HepG2 (cell line): ENCODE data around the gene DDX39B. TPM values are rescaled to one million over a fixed set of nuclear protein-coding genes. Genes with fewer than 3 reads are reported as not detected.
A peak's percentile ranks its signal among the peaks of the same experiment; 100 is the strongest.

Experiments
- CREB3 ChIP-seq: sonication (generic); formaldehyde crosslinking; IDR thresholded peaks from 2 replicates; pipeline ENCODE4 v1.5.0; 2020; ENCODE audit warnings: missing genetic modification reagents
- MIER2 ChIP-seq: IDR thresholded peaks from 2 replicates; pipeline ENCODE4 v1.6.1; 2016; ENCODE audit warnings: missing biosample characterization, missing genetic modification reagents
- MTA3 ChIP-seq: sonication (generic); formaldehyde crosslinking; IDR thresholded peaks from 2 replicates; pipeline ENCODE4 v1.4.0; 2020; ENCODE audit warnings: missing genetic modification reagents
- MXD4 ChIP-seq: IDR thresholded peaks from 2 replicates; pipeline ENCODE4 v1.6.1; 2016; ENCODE audit warnings: mild to moderate bottlenecking, missing biosample characterization, missing genetic modification reagents
- MYPOP ChIP-seq: sonication (generic); formaldehyde crosslinking; IDR thresholded peaks from 2 replicates; pipeline ENCODE4 v1.8.1; 2023; ENCODE audit warnings: mild to moderate bottlenecking, moderate library complexity, missing genetic modification reagents
- ONECUT2 ChIP-seq: sonication (generic); formaldehyde crosslinking; IDR thresholded peaks from 2 replicates; pipeline ENCODE4 v1.4.0; 2020; ENCODE audit warnings: missing genetic modification reagents
- RAD21 ChIP-seq: fragments of 450-650 bp; formaldehyde crosslinking; IDR thresholded peaks from 2 replicates; pipeline ENCODE4 v1.5.0; 2020; ENCODE audit warnings: mild to moderate bottlenecking
- RORA ChIP-seq: sonication (generic); formaldehyde crosslinking; IDR thresholded peaks from 2 replicates; pipeline ENCODE4 v1.5.0; 2020; ENCODE audit warnings: mild to moderate bottlenecking, missing genetic modification reagents, moderate library complexity
- RXRB ChIP-seq: IDR thresholded peaks from 2 replicates; pipeline ENCODE4 v1.6.1; 2016; ENCODE audit warnings: borderline replicate concordance, missing genetic modification reagents, missing compliant biosample characterization
- SP5 ChIP-seq: IDR thresholded peaks from 2 replicates; pipeline ENCODE4 v1.6.1; 2016; ENCODE audit warnings: low read depth, borderline replicate concordance
- THAP11 ChIP-seq: IDR thresholded peaks from 2 replicates; pipeline ENCODE4 v1.6.1; 2016; ENCODE audit warnings: missing biosample characterization, missing genetic modification reagents
- TIGD3 ChIP-seq: sonication (generic); formaldehyde crosslinking; IDR thresholded peaks from 2 replicates; pipeline ENCODE4 v1.5.1; 2020; ENCODE audit warnings: mild to moderate bottlenecking, missing genetic modification reagents, borderline replicate concordance
- ZBTB46 ChIP-seq: sonication (generic); formaldehyde crosslinking; IDR thresholded peaks from 2 replicates; pipeline ENCODE4 v1.4.0; 2020; ENCODE audit warnings: mild to moderate bottlenecking, missing genetic modification reagents, borderline replicate concordance
- ZBTB7B ChIP-seq: sonication (generic); formaldehyde crosslinking; IDR thresholded peaks from 2 replicates; pipeline ENCODE4 v1.4.0; 2020; ENCODE audit warnings: missing genetic modification reagents
- ZFX ChIP-seq: sonication (generic); formaldehyde crosslinking; IDR thresholded peaks from 2 replicates; pipeline ENCODE4 v1.4.0; 2020; ENCODE audit warnings: mild to moderate bottlenecking, low read depth, missing genetic modification reagents, moderate library complexity
- ZMYM4 ChIP-seq: sonication (generic); formaldehyde crosslinking; IDR thresholded peaks from 2 replicates; pipeline ENCODE4 v1.8.1; 2023; ENCODE audit warnings: mild to moderate bottlenecking, missing genetic modification reagents
- ZNF230 ChIP-seq: sonication (generic); formaldehyde crosslinking; IDR thresholded peaks from 2 replicates; pipeline ENCODE4 v1.4.0; 2020; ENCODE audit warnings: mild to moderate bottlenecking, missing genetic modification reagents
- ZNF234 ChIP-seq: sonication (generic); formaldehyde crosslinking; conservative IDR thresholded peaks from 2 replicates; pipeline ENCODE4 v1.5.1; 2020; ENCODE audit warnings: mild to moderate bottlenecking, missing genetic modification reagents
- ZNF24 ChIP-seq: fragments of 450-650 bp; IDR thresholded peaks from 2 replicates; pipeline ENCODE4 v1.6.1; 2017; ENCODE audit warnings: antibody characterized with exemption, mild to moderate bottlenecking
- ZNF383 ChIP-seq: sonication (generic); formaldehyde crosslinking; IDR thresholded peaks from 2 replicates; pipeline ENCODE4 v1.4.0; 2020; ENCODE audit warnings: missing genetic modification reagents, mild to moderate bottlenecking, borderline replicate concordance
- ZNF556 ChIP-seq: sonication (generic); formaldehyde crosslinking; IDR thresholded peaks from 2 replicates; pipeline ENCODE4 v1.4.0; 2020; ENCODE audit warnings: mild to moderate bottlenecking, missing genetic modification reagents, borderline replicate concordance
- ZNF569 ChIP-seq: sonication (generic); formaldehyde crosslinking; IDR thresholded peaks from 2 replicates; pipeline ENCODE4 v1.5.0; 2020; ENCODE audit warnings: mild to moderate bottlenecking, missing genetic modification reagents, moderate library complexity, borderline replicate concordance
- ZNF780A ChIP-seq: sonication (generic); formaldehyde crosslinking; IDR thresholded peaks from 2 replicates; pipeline ENCODE4 v1.8.0; 2022; ENCODE audit warnings: mild to moderate bottlenecking, missing genetic modification reagents, moderate library complexity
- ZNF792 ChIP-seq: IDR thresholded peaks from 2 replicates; pipeline ENCODE4 v1.6.1; 2016
- polyA plus RNA-seq, 8 experiments: library from polyadenylated mRNA; depleted of rRNA in 3 of 8; stranded (reverse) in 7 of 8; unstranded in 1 of 8; fragments of >200 nt; fragmentation: Illumina TruSeq in 4 of 8; extraction: Trizol in 4 of 8; gene quantifications; 2 replicates each; pipeline versions ENCODE4 v1.2.1 to v1.2.3, GENCODE V29; 2011 to 2016; ENCODE audit warnings: low read depth in 4 of 8, missing spikeins in 1 of 8, mixed read lengths in 1 of 8; ENCODE audit not compliant: insufficient read depth in 1 of 8
- total RNA-seq, 5 experiments: library from RNA; depleted of rRNA; stranded (reverse); fragments of >200 nt; fragmentation: Illumina TruSeq; extraction: Trizol; gene quantifications; 2 replicates each; pipeline ENCODE4 v1.2.3, GENCODE V29; 2016; ENCODE audit warnings: low read depth in 1 of 5
- TF ChIP-seq, protein P1 (sequence below): sonication (generic); formaldehyde crosslinking; IDR thresholded peaks from 2 replicates; pipeline ENCODE4 v1.4.0; 2020; ENCODE audit warnings: missing genetic modification reagents, borderline replicate concordance

Gene DDX39B
- total and polyA plus RNA-seq, 2 of the 13 experiments (the other 11 are each of a cell fraction or from before 2014, with no cell fraction given): 570 to 678 TPM

DNA sequence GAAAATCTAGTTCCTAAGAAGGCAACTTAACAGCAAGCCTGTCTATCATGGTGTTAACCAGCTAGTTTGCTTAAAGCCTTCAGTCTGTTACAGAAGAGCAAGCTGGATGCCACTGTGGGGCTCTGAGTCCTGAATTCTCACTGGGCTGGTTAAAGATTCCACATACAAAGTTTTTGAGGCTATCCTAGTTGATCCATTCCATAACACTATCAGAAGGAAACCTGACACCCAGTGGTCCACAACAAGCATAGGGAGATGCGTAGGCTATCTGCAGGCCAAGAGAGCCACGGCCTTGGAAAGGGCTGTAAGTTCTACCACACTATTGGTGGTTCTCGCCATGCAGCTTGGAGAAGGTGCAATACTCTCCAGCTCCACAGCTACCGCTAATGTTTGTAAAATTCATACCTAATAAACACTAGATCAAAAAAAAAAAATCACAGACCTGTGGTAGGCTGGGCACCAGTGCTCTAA is 13.5 kb downstream of the DDX39B start (continued):
- TF ChIP-seq MYPOP (no peak), ZBTB46 (no peak), RXRB (CRISPR knock-in tag) (no peak), ZNF234 (CRISPR knock-in tag) (no peak), ZNF383 (CRISPR knock-in tag) (no peak), ZMYM4 (no peak), RORA (CRISPR knock-in tag) (no peak), ZFX (CRISPR knock-in tag) (peak; percentile 38; the same call in 1 of the 2 replicates), ONECUT2 (CRISPR knock-in tag) (no peak), ZNF780A (CRISPR knock-in tag) (no peak), ZBTB7B (CRISPR knock-in tag) (no peak), ZNF792 (CRISPR knock-in tag) (no peak), MIER2 (CRISPR knock-in tag) (no peak), ZNF230 (CRISPR knock-in tag) (0 out of 2 replicates have a peak, but pooled peaks have one; percentile 51), ZNF24 (no peak), CREB3 (CRISPR knock-in tag) (no peak), MTA3 (CRISPR knock-in tag) (no peak), TIGD3 (CRISPR knock-in tag) (no peak), MXD4 (no peak), THAP11 (CRISPR knock-in tag) (no peak), SP5 (CRISPR knock-in tag) (no peak), RAD21 (no peak), ZNF556 (0 out of 2 replicates have a peak, but pooled peaks have one; percentile 36), ZNF569 (CRISPR knock-in tag) (no peak)
- TF ChIP-seq, protein P1, sequence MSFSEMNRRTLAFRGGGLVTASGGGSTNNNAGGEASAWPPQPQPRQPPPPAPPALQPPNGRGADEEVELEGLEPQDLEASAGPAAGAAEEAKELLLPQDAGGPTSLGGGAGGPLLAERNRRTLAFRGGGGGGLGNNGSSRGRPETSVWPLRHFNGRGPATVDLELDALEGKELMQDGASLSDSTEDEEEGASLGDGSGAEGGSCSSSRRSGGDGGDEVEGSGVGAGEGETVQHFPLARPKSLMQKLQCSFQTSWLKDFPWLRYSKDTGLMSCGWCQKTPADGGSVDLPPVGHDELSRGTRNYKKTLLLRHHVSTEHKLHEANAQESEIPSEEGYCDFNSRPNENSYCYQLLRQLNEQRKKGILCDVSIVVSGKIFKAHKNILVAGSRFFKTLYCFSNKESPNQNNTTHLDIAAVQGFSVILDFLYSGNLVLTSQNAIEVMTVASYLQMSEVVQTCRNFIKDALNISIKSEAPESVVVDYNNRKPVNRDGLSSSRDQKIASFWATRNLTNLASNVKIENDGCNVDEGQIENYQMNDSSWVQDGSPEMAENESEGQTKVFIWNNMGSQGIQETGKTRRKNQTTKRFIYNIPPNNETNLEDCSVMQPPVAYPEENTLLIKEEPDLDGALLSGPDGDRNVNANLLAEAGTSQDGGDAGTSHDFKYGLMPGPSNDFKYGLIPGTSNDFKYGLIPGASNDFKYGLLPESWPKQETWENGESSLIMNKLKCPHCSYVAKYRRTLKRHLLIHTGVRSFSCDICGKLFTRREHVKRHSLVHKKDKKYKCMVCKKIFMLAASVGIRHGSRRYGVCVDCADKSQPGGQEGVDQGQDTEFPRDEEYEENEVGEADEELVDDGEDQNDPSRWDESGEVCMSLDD (CRISPR knock-in tag): no peak
